HepG2 (cell line): ENCODE measurements around the gene CA10. TPM values are rescaled to one million over a fixed set of nuclear protein-coding genes. Genes with fewer than 3 reads are reported as not detected.

Source experiments
- ATAC-seq: fragments of 200-7000 bp; cut with Tn5 transposase; 3 replicates; pipeline ENCODE4 v1.9.1; 2020; ENCODE audit warnings: mild to moderate bottlenecking, moderate library complexity
- BruUV-seq: library from RNA; stranded (reverse); fragments of 400-500 nt; replicated peaks from 2 replicates; lab custom pipeline; 2021; lab: Mats Ljungman, UMichigan
- CTCF ChIA-PET: fragments of 300-600 bp; formaldehyde crosslinking; extraction: SDS; loops from one replicate; lab custom pipeline; 2021; ENCODE audit warnings: low total read pairs, inconsistent platforms, low intra/inter-chr PET ratio; lab: Yijun Ruan, JAX
- POLR2A ChIA-PET: fragments of 350-600 bp; sonication (Branson Sonifier 250); formaldehyde crosslinking; loops from one replicate; lab custom pipeline; 2020; ENCODE audit warnings: antibody characterized with exemption, inconsistent platforms; lab: Yijun Ruan, JAX
- DNase-seq: peaks from one replicate; pipeline ENCODE4 v3.0.0-alpha.2; 2015; ENCODE audit warnings: low spot score
- FAIRE-seq: peaks from 3 replicates; lab custom pipeline; 2011; peaks lifted over from hg19 to GRCh38; lab: Jason Lieb, UNC
- H2AFZ ChIP-seq: one replicate; pipeline ENCODE4 v1.6.1; 2011; ENCODE audit warnings: low read length, inconsistent platforms
- H3K27ac ChIP-seq: fragments of 300-600 bp; 3 replicates; pipeline ENCODE4 v1.8.0; 2011; ENCODE audit warnings: mixed run types, mild to moderate bottlenecking, mixed read lengths, low read length, inconsistent platforms; ENCODE audit not compliant: insufficient read depth; ENCODE audit errors: extremely low read length
- H3K27me3 ChIP-seq, 2 experiments: fragments of 200-600 bp in 1 of 2; 2 replicates in 1 of 2; 3 replicates in 1 of 2; pipeline versions ENCODE4 v1.6.0 to v1.8.0; 2011; ENCODE audit warnings: low read length in 2 of 2, mild to moderate bottlenecking in 2 of 2, moderate library complexity in 2 of 2, inconsistent platforms in 1 of 2; ENCODE audit not compliant: insufficient read depth in 2 of 2, control insufficient read depth in 1 of 2
- H3K36me3 ChIP-seq, 2 experiments: fragments of 200-600 bp in 1 of 2; replicated peaks in 1 of 2; 2 replicates in 1 of 2; 3 replicates in 1 of 2; pipeline versions ENCODE4 v1.5.1 to v1.8.0; 2011; ENCODE audit warnings: low read length in 2 of 2, inconsistent platforms in 1 of 2; ENCODE audit not compliant: insufficient read depth in 2 of 2, control insufficient read depth in 1 of 2
- H3K4me1 ChIP-seq: 2 replicates; pipeline ENCODE4 v1.5.1; 2012; ENCODE audit warnings: low read length, inconsistent platforms; ENCODE audit not compliant: insufficient read depth
- H3K4me2 ChIP-seq: 2 replicates; pipeline ENCODE4 v1.6.0; 2011; ENCODE audit warnings: low read depth, low read length, inconsistent platforms
- H3K4me3 ChIP-seq, 3 experiments: fragments of 200-600 bp in 1 of 3; sonication (generic), shearing (Covaris generic) in 1 of 3; replicated peaks in 1 of 3; 2 replicates each; pipeline ENCODE4 v1.5.1; 2011 to 2016; ENCODE audit warnings: low read length in 3 of 3, inconsistent platforms in 2 of 3, low read depth in 2 of 3, mild to moderate bottlenecking in 2 of 3, control low read depth in 1 of 3, mixed read lengths in 1 of 3; ENCODE audit not compliant: insufficient read depth in 1 of 3
- H3K79me2 ChIP-seq: one replicate; pipeline ENCODE4 v1.6.1; 2011; ENCODE audit warnings: low read length, inconsistent platforms; ENCODE audit not compliant: insufficient read depth
- H3K9ac ChIP-seq: 2 replicates; pipeline ENCODE4 v1.6.0; 2011; ENCODE audit warnings: mild to moderate bottlenecking, low read depth, low read length, inconsistent platforms; ENCODE audit not compliant: insufficient read depth
- H3K9me3 ChIP-seq: 2 replicates; pipeline ENCODE4 v1.5.1; 2012; ENCODE audit warnings: mild to moderate bottlenecking, low read length
- H4K20me1 ChIP-seq: 2 replicates; pipeline ENCODE4 v1.6.0; 2011; ENCODE audit warnings: inconsistent platforms, mild to moderate bottlenecking, low read length, moderate library complexity; ENCODE audit not compliant: insufficient read depth
- ARID2 ChIP-seq: sonication (generic); formaldehyde crosslinking; IDR thresholded peaks from 2 replicates; pipeline ENCODE4 v1.8.1; 2022; ENCODE audit warnings: mild to moderate bottlenecking, missing genetic modification reagents, borderline replicate concordance
- CEBPG ChIP-seq: IDR thresholded peaks from 2 replicates; pipeline ENCODE4 v1.6.1; 2016
- ETV6 ChIP-seq: sonication (generic); formaldehyde crosslinking; conservative IDR thresholded peaks from 2 replicates; pipeline ENCODE4 v1.4.0; 2020; ENCODE audit warnings: missing genetic modification reagents
- FOXA1 ChIP-seq, 2 experiments: fragments of 450-650 bp in 1 of 2; sonication (generic) in 1 of 2; formaldehyde crosslinking in 1 of 2; IDR thresholded peaks; 2 replicates each; pipeline versions ENCODE4 v1.4.0 to v1.6.1; 2016 to 2020; ENCODE audit warnings: missing genetic modification reagents in 1 of 2
- HOXA7 ChIP-seq: sonication (generic); formaldehyde crosslinking; IDR thresholded peaks from 2 replicates; pipeline ENCODE4 v1.8.1; 2022; ENCODE audit warnings: mild to moderate bottlenecking, missing genetic modification reagents, moderate library complexity
- MAFF ChIP-seq: IDR thresholded peaks from 2 replicates; pipeline ENCODE4 v1.6.1; 2011; ENCODE audit warnings: low read depth, low read length, improper control_type of control experiment
- MAFK ChIP-seq, 2 experiments: IDR thresholded peaks in 1 of 2; conservative IDR thresholded peaks in 1 of 2; 2 replicates each; pipeline ENCODE4 v1.6.1; 2011; ENCODE audit warnings: improper control_type of control experiment in 2 of 2, low read length in 2 of 2
- NCOA1 ChIP-seq: sonication (generic); formaldehyde crosslinking; IDR thresholded peaks from 2 replicates; pipeline ENCODE4 v1.9.0; 2021; ENCODE audit warnings: missing genetic modification reagents
- U2AF2 ChIP-seq: fragments of 200-400 bp; formaldehyde crosslinking; IDR thresholded peaks from 2 replicates; pipeline ENCODE4 v1.6.1; 2017; ENCODE audit warnings: low read depth, mild to moderate bottlenecking, low read length
- ZFP1 ChIP-seq: IDR thresholded peaks from 2 replicates; pipeline ENCODE4 v1.6.1; 2016
- ZNF431 ChIP-seq: sonication (generic); formaldehyde crosslinking; IDR thresholded peaks from 2 replicates; pipeline ENCODE4 v1.9.0; 2022; ENCODE audit warnings: missing genetic modification reagents, low read depth, mild to moderate bottlenecking, borderline replicate concordance
- ZNF451 ChIP-seq: sonication (generic); formaldehyde crosslinking; IDR thresholded peaks from 2 replicates; pipeline ENCODE4 v1.5.0; 2020; ENCODE audit warnings: mild to moderate bottlenecking, missing genetic modification reagents
- ZNF501 ChIP-seq: sonication (generic); formaldehyde crosslinking; IDR thresholded peaks from 2 replicates; pipeline ENCODE4 v1.5.1; 2020; ENCODE audit warnings: mild to moderate bottlenecking, moderate library complexity, missing genetic modification reagents
- WGBS: methylation state at CpG from one replicate; pipeline ENCODE4 v1.1.6; 2017; ENCODE audit warnings: low lambda C conversion rate; 5-methylcytosine and 5-hydroxymethylcytosine counted together
- in situ Hi-C: cut with HindIII; loops from 2 replicates; pipeline ENCODE4 v1.10.0; 2017; ENCODE audit warnings: low pct_unique_long_range_greater_than_20kb; ENCODE audit not compliant: extremely low pct_ligation_motif_present
- intact Hi-C: fragments of 100-400 bp; cut with micrococcal nuclease; formaldehyde crosslinking; loops from one replicate; pipeline ENCODE4 v1.10.0; 2022; ENCODE audit not compliant: unreplicated experiment
- polyA plus RNA-seq, 8 experiments: library from polyadenylated mRNA; depleted of rRNA in 3 of 8; stranded (reverse) in 7 of 8; unstranded in 1 of 8; fragments of >200 nt; fragmentation: Illumina TruSeq in 4 of 8; extraction: Trizol in 4 of 8; gene quantifications; 2 replicates each; pipeline versions ENCODE4 v1.2.1 to v1.2.3, GENCODE V29; 2011 to 2016; ENCODE audit warnings: low read depth in 4 of 8, missing spikeins in 1 of 8, mixed read lengths in 1 of 8; ENCODE audit not compliant: insufficient read depth in 1 of 8
- total RNA-seq, 5 experiments: library from RNA; depleted of rRNA; stranded (reverse); fragments of >200 nt; fragmentation: Illumina TruSeq; extraction: Trizol; gene quantifications; 2 replicates each; pipeline ENCODE4 v1.2.3, GENCODE V29; 2016; ENCODE audit warnings: low read depth in 1 of 5
- TF ChIP-seq, protein P1 (sequence below): sonication (generic); formaldehyde crosslinking; IDR thresholded peaks from 2 replicates; pipeline ENCODE4 v1.8.1; 2023; ENCODE audit warnings: missing genetic modification reagents, inconsistent platforms, borderline replicate concordance
- TF ChIP-seq, protein P2 (sequence below): sonication (generic); formaldehyde crosslinking; IDR thresholded peaks from 2 replicates; pipeline ENCODE4 v1.5.0; 2020; ENCODE audit warnings: missing genetic modification reagents
- TF ChIP-seq, protein P3 (sequence below): sonication (generic); formaldehyde crosslinking; IDR thresholded peaks from 2 replicates; pipeline ENCODE4 v1.8.0; 2023; ENCODE audit warnings: mild to moderate bottlenecking, missing genetic modification reagents
- TF ChIP-seq, protein P4 (sequence below): sonication (generic); formaldehyde crosslinking; IDR thresholded peaks from 2 replicates; pipeline ENCODE4 v1.5.1; 2020; ENCODE audit warnings: mild to moderate bottlenecking, missing genetic modification reagents, moderate library complexity

Gene CA10
- total and polyA plus RNA-seq, 2 of the 13 experiments (the other 11 are each of a cell fraction or from before 2014, with no cell fraction given), result not detected

DNA sequence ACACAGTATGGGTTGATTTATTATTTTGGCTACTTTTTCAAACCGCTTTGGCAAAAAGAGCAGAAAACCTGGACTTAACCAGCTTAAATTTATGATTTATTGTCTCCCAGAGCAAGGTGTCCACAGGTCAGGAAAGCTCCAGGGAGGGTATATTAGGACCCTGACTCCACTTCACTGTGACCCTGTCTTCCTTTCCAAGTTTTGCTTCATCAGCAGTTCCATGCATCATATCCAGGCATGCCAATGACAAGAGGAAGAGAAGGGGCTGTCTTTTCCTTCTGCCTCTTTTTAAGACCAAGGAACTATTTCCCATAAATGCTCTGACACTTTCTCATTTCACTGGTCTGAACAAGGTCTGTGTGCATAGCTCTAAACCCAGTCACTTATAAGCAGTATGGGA lies 316.8 kb downstream of the CA10 start:
- in situ Hi-C loops, result no loop called here

DNA sequence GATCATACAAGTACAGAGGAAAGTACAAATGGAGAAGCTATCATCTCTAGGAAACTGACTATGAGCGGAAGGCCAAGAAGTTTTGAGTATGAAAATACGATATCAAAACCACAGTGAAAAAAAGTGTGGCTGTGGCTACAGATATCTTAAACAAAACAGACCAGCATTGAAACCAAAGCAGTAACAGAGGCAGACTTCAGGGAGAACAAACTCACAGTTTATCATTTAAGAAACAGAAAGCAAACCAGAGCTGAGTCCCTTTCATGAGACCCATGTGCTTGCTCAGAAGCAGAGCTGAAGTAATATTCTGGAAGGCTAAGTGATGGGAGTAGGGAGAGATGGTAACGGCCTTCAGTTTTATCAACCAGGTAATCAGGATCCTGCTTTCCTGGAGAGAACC lies 317.8 kb downstream of the CA10 start:
- CTCF ChIA-PET, result no interaction called here
- POLR2A ChIA-PET, result no interaction called here
- DNase-seq, result no peak
- no peak for FAIRE-seq
- intact Hi-C loops (no loop called here), in situ Hi-C loops (no loop called here)
- no peak overlapping the region for H2AFZ ChIP-seq
- WGBS, result 17% methylated on average over 3 of the region's 3 CpGs
- no peaks in the 10 kb centered on the region for H3K4me1 ChIP-seq
- no peak overlapping the region for H3K27ac ChIP-seq
- H3K27me3 ChIP-seq, result no peaks in the 10 kb centered on the region
- no peak overlapping the region for H3K4me2 ChIP-seq
- no peaks in the 10 kb centered on the region for H4K20me1 ChIP-seq
- no peaks in the 10 kb centered on the region for H3K9me3 ChIP-seq
- no peak overlapping the region for H3K9ac ChIP-seq
- no peaks in the 10 kb centered on the region for H3K36me3 ChIP-seq
- no TSS peak for BruUV-seq
- no peaks in the 10 kb centered on the region for H3K79me2 ChIP-seq
- ATAC-seq, result no peak
- H3K4me3 ChIP-seq, result no peak overlapping the region
- TF ChIP-seq NCOA1 (CRISPR knock-in tag), result no peak
- TF ChIP-seq, protein P1, sequence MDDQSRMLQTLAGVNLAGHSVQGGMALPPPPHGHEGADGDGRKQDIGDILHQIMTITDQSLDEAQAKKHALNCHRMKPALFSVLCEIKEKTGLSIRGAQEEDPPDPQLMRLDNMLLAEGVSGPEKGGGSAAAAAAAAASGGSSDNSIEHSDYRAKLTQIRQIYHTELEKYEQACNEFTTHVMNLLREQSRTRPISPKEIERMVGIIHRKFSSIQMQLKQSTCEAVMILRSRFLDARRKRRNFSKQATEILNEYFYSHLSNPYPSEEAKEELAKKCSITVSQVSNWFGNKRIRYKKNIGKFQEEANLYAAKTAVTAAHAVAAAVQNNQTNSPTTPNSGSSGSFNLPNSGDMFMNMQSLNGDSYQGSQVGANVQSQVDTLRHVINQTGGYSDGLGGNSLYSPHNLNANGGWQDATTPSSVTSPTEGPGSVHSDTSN (CRISPR knock-in tag), result no peak
- no peak for TF ChIP-seq ZNF501 (CRISPR knock-in tag)
- TF ChIP-seq, protein P2, sequence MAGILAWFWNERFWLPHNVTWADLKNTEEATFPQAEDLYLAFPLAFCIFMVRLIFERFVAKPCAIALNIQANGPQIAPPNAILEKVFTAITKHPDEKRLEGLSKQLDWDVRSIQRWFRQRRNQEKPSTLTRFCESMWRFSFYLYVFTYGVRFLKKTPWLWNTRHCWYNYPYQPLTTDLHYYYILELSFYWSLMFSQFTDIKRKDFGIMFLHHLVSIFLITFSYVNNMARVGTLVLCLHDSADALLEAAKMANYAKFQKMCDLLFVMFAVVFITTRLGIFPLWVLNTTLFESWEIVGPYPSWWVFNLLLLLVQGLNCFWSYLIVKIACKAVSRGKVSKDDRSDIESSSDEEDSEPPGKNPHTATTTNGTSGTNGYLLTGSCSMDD (CRISPR knock-in tag), result no peak
- TF ChIP-seq ZNF451, result no peak
- no peak for TF ChIP-seq FOXA1 (IDR thresholded peaks at IDR 0.05)
- TF ChIP-seq FOXA1 (CRISPR knock-in tag; IDR thresholded peaks at IDR 0.05), result no peak
- TF ChIP-seq, protein P3, sequence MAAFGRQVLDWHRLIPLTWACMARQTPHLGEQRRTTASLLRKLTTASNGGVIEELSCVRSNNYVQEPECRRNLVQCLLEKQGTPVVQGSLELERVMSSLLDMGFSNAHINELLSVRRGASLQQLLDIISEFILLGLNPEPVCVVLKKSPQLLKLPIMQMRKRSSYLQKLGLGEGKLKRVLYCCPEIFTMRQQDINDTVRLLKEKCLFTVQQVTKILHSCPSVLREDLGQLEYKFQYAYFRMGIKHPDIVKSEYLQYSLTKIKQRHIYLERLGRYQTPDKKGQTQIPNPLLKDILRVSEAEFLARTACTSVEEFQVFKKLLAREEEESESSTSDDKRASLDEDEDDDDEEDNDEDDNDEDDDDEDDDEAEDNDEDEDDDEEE (CRISPR knock-in tag), result no peak
- no peak for TF ChIP-seq CEBPG (CRISPR knock-in tag)
- TF ChIP-seq ZNF431 (CRISPR knock-in tag), result no peak
- TF ChIP-seq, protein P4, sequence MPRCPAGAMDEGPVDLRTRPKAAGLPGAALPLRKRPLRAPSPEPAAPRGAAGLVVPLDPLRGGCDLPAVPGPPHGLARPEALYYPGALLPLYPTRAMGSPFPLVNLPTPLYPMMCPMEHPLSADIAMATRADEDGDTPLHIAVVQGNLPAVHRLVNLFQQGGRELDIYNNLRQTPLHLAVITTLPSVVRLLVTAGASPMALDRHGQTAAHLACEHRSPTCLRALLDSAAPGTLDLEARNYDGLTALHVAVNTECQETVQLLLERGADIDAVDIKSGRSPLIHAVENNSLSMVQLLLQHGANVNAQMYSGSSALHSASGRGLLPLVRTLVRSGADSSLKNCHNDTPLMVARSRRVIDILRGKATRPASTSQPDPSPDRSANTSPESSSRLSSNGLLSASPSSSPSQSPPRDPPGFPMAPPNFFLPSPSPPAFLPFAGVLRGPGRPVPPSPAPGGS (CRISPR knock-in tag), result no peak
- no peak for TF ChIP-seq ARID2 (CRISPR knock-in tag)
- no peak for TF ChIP-seq HOXA7
- TF ChIP-seq U2AF2, result no peak

More for the DNA sequence above, 316.8 kb downstream of the CA10 start:
- Histone ChIP-seq H3K9me3 (no peaks in the 10 kb centered on the region), H3K27me3 (no peaks in the 10 kb centered on the region), H3K79me2 (no peaks in the 10 kb centered on the region), H3K4me2 (no peak overlapping the region), H3K4me1 (no peaks in the 10 kb centered on the region), H3K27ac (no peak overlapping the region), H2AFZ (no peak overlapping the region), H3K4me3 (no peak overlapping the region), H3K9ac (no peak overlapping the region), H3K36me3 (no peaks in the 10 kb centered on the region), H4K20me1 (no peaks in the 10 kb centered on the region)
- intact Hi-C loops, result no loop called here
- TF ChIP-seq MAFF (peak; percentile 78), ETV6 (CRISPR knock-in tag) (no peak), ZFP1 (CRISPR knock-in tag) (no peak), MAFK (conservative IDR thresholded peaks at IDR 0.05 in 1 of 2, IDR thresholded peaks at IDR 0.05 in 1 of 2; ENCODE audit: low read length in 2 of 2) (peak; percentile 84 to 90)
- ChIA-PET CTCF (no interaction called here), POLR2A (no interaction called here)
- ATAC-seq, result no peak
- FAIRE-seq, result no peak
- WGBS, result 0% methylated on average over 1 of the region's 1 CpG
- BruUV-seq, result no TSS peak
- DNase-seq, result no peak
